NCI-H1417 treated with DMSO at 0.1 percent for 48 hours (cell line): ENCODE results near the gene KHDC1.
"Not testable (repeated sequence)": the region's sequence is repeated elsewhere in the genome, so short reads cannot be mapped to it uniquely, and the experiment has no call there.

Experiments used
- DNase-seq: peaks from one replicate; lab custom pipeline; 2025; lab: John Stamatoyannopoulos, UW

Gene KHDC1

GRCh38 chr6:73250016-73250415 lies 13.0 kb downstream of the KHDC1 start:
- DNase-seq: no peak

DNA sequence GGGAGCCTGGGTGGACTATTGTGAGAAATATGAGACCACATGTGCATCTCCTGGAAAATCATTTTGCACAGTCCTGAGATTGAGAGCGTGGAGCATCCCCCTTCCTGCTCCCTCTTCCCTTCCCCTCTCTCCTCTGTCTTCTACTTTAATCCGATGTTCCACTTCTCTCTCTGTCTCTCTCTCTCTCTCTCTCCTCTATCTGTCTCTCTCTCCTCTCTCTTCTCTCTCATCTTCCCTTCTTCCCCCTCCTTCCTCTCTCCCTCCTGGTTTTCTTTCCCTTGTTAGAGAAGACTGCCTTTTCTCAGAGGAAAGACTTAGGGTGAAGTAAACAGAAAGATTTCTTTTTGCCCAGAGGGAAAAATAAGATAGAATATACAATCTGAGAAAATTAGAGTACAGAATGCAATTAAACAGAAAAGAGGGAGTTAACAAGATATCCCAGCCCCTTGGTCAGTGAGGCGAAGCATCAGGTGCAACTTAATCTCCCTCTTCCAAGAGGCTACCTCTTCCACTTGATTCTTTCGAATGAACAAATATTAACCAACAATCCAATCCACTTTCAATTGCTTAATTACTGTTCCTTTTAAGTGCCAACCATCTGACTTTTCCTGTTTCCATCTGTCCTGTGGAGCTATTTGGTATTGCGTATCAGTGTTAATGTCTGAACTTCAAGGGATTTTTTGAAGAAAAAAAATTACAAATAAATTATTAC lies 14.6 kb downstream of the KHDC1 start:
- DNase-seq: no peak

- DNase-seq: no peak
These were observed 21.0 kb downstream of the KHDC1 start for GRCh38 chr6:73242001-73242400.

DNA sequence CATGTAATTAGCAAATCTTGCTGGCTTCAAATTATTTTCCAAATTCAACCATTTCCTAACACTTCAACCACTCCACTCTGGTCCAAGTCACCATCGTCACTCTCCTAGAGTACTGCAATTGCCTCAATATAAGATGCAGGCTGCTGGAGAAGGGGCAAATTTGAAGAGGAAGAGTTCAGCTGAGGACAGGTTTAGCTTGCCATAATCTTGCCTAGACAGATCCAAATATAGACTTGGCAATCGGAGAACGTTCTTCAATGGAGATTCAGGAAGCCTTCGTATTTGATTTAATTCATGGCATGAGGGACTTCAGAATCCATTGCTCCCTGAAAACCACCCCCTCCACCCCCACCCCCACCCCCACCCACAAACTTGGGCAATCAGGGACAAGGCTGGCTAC lies 22.3 kb downstream of the KHDC1 start:
- no peak for DNase-seq

GRCh38 chr6:73236144-73236750 lies 26.7 kb downstream of the KHDC1 start:
- DNase-seq: no peak

- DNase-seq: no peak
These were observed 28.3 kb downstream of the KHDC1 start for GRCh38 chr6:73234733-73235132.

- DNase-seq: not testable (repeated sequence)
These were observed 29.0 kb downstream of the KHDC1 start for GRCh38 chr6:73233971-73234370.

DNA sequence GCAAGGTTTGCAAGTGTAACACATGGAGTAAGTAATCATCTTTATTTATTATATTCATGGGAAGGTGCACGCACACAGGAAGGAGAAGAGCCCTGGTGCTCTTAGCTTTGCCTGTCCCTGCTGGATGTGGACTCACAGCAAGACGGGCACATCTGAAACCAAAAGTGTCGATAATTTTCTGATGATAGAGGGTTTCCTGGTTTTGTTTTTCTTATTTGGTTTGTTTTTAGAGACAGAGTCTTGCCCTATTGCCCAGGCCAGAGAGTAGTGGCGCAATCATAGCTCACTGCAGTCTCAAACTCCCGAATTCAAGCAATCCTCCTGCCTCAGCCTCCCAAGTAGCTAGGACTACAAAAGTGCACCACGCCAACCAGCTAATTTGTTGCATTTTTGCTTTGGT lies 29.9 kb downstream of the KHDC1 start:
- no peak for DNase-seq

- no peak for DNase-seq
These were observed 31.0 kb downstream of the KHDC1 start for GRCh38 chr6:73231986-73232391.

DNA sequence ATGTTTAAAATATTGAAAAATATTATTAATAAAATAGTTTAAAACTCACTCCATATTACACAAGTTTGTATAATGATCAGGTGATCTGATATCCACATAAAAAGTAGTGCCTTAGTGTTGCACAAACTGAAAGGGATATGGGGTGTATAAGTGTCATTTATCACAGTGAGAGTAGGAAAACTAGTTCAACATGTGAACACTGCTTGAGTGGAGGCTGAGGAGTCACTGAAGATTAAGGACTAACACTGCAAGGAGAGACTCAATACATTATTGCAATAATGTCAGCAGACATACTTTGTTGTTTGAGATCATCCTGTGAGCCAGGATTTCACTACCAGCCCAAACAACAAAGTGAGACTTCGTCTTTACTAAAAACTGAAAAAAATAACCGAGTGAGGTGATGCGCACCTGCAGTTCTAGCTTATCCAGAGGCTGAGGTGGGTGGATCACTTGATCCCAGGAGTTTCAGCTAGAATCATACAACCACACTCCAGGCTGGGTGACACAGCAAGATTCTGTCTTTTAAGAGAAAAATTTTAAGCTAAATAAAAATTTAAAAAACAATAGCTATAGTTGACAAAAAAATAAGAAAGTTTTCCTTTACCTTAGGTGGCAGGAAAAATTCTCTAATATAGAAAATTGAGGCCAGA lies 35.3 kb downstream of the KHDC1 start:
- no peak for DNase-seq

- no peak for DNase-seq
These were observed 37.6 kb downstream of the KHDC1 start, which contains the start of gene KHDC1L for GRCh38 chr6:73225396-73225795. Gene KHDC1L (minus strand): TSS chr6:73225496. CDS start chr6:73225408, 88 bp downstream.

GRCh38 chr6:73216859-73217258 lies 46.1 kb downstream of the KHDC1 start:
- DNase-seq: no peak

- DNase-seq: no peak
These were observed 53.9 kb downstream of the KHDC1 start for GRCh38 chr6:73209117-73209516.

- DNase-seq: no peak
These were observed 55.7 kb downstream of the KHDC1 start for GRCh38 chr6:73207221-73207837.

- no peak for DNase-seq
These were observed 58.7 kb downstream of the KHDC1 start for GRCh38 chr6:73204252-73204651.

GRCh38 chr6:73203098-73203497 lies 59.9 kb downstream of the KHDC1 start:
- DNase-seq: no peak

GRCh38 chr6:73200735-73201134 lies 62.3 kb downstream of the KHDC1 start:
- DNase-seq: no peak

DNA sequence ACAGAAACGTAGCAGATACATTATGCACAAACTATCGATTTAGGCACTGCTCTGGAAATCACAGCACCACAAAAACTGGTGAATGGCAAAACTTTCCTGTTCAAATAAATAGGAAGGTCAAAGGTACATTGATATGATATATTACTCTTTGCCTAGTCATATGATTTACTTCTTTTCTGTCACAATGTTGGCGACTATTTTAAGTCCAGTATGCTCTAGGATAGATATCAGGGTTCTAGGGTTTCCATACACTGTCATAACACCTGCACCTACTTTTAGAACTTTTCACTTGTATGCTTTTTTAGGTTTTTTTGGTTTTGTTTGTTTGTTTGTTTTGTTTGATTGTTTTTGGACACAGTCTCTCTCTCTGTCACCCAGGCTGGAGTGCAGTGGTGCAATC lies 62.7 kb downstream of the KHDC1 start:
- DNase-seq: no peak

DNA sequence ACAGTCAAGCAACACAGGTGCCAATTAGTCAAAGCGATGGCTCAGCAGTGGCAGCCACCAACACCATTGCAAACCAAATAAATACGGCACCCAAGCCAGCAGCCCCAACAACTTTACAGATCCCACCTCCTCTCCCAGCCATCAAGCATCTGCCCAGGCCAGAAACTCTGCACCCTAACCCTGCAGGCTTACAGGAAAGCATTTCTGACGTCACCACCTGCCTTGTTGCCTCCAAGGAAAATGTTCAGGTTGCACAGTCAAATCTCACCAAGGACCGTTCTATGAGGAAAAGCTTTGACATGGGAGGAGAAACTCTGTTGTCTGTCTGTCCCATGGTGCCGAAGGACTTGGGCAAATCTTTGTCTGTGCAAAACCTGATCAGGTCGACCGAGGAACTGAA lies 68.3 kb downstream of the KHDC1 start:
- no peak for DNase-seq

DNA sequence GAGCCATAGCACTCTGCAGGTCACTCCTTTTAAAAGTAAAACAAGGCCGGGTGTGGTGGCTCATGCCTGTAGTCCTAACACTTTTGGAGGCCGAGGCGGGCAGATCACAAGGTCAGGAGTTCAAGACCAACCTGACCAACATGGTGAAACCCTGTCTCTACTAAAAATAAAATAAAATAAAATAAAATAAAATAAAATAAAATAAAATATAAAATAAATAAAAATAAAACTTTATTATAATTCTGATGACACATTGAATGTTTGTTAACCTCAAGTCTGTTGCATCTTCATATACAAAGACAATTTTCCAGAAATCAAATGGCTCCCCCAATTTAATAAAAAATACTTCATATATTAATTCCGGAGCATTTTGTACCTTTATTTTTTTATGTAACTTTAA lies 69.7 kb downstream of the KHDC1 start:
- not testable (repeated sequence) for DNase-seq
